K562 (cell line): ENCODE measurements around the gene GLYAT. TPM values are rescaled to one million over a fixed set of nuclear protein-coding genes. Genes with fewer than 3 reads are reported as not detected.

ENCODE experiments used
- ATAC-seq: fragments of 200-7000 bp; cut with Tn5 transposase; 3 replicates; pipeline ENCODE4 v1.9.1; 2020; ENCODE audit warnings: moderate library complexity
- BruUV-seq: library from RNA; stranded (reverse); fragments of 400-500 nt; replicated peaks from 2 replicates; lab custom pipeline; 2021; lab: Mats Ljungman, UMichigan
- CTCF ChIA-PET: fragments of 300-600 bp; formaldehyde crosslinking; extraction: SDS; loops from one replicate; lab custom pipeline; 2021; ENCODE audit warnings: low intra/inter-chr PET ratio; lab: Yijun Ruan, JAX
- POLR2A ChIA-PET: fragments of 300-600, 350-650 bp; sonication (Branson Sonifier 250); formaldehyde crosslinking; extraction: SDS; loops from one replicate; lab custom pipeline; 2021; ENCODE audit warnings: antibody characterized with exemption, inconsistent platforms; lab: Yijun Ruan, JAX
- DNase-seq, 4 experiments: peaks; one replicate each; pipeline versions ENCODE4 v3.0.0 to v3.0.0-alpha.2; 2011 to 2018; ENCODE audit warnings: low spot score in 3 of 4, mixed read lengths in 3 of 4; ENCODE audit errors: extremely low read depth in 1 of 4
- FAIRE-seq: peaks from 2 replicates; lab custom pipeline; 2011; peaks lifted over from hg19 to GRCh38; lab: Jason Lieb, UNC
- H2AFZ ChIP-seq: 2 replicates; pipeline ENCODE4 v1.6.0; 2011; ENCODE audit warnings: low read depth, low read length, control low read depth, inconsistent platforms
- H3K27ac ChIP-seq: fragments of 200-600 bp; 3 replicates; pipeline ENCODE4 v1.8.0; 2011; ENCODE audit warnings: low read depth, mild to moderate bottlenecking, control low read depth, inconsistent platforms, low read length, moderate library complexity, mixed read lengths; ENCODE audit errors: extremely low read depth
- H3K27me3 ChIP-seq, 2 experiments: fragments of 300-600 bp in 1 of 2; 2 replicates in 1 of 2; 3 replicates in 1 of 2; pipeline versions ENCODE4 v1.6.0 to v1.8.0; 2011; ENCODE audit warnings: inconsistent platforms in 2 of 2, low read length in 2 of 2, mild to moderate bottlenecking in 1 of 2, mixed read lengths in 1 of 2, moderate library complexity in 1 of 2; ENCODE audit not compliant: control insufficient read depth in 2 of 2, insufficient read depth in 2 of 2
- H3K36me3 ChIP-seq: fragments of 300-600 bp; 3 replicates; pipeline ENCODE4 v1.8.0; 2011; ENCODE audit warnings: mild to moderate bottlenecking, low read length, inconsistent platforms; ENCODE audit not compliant: control insufficient read depth, insufficient read depth
- H3K4me1 ChIP-seq, 2 experiments: fragments of 200-600 bp in 1 of 2; replicated peaks in 1 of 2; 2 replicates in 1 of 2; 3 replicates in 1 of 2; pipeline versions ENCODE4 v1.5.1 to v1.8.0; 2011; ENCODE audit warnings: inconsistent platforms in 2 of 2, low read length in 2 of 2, mild to moderate bottlenecking in 1 of 2, mixed read lengths in 1 of 2, moderate library complexity in 1 of 2; ENCODE audit not compliant: control insufficient read depth in 2 of 2, insufficient read depth in 2 of 2
- H3K4me2 ChIP-seq: 2 replicates; pipeline ENCODE4 v1.6.1; 2011; ENCODE audit warnings: low read length, control low read depth, inconsistent platforms, mixed read lengths; ENCODE audit not compliant: insufficient read depth
- H3K4me3 ChIP-seq: fragments of 200-600 bp; sonication (generic), shearing (Covaris generic); 2 replicates; pipeline ENCODE4 v1.5.1; 2016; ENCODE audit warnings: control low read depth, inconsistent platforms
- H3K79me2 ChIP-seq: fragments of 200-600 bp; 3 replicates; pipeline ENCODE4 v1.8.0; 2011; ENCODE audit warnings: low read length, inconsistent platforms; ENCODE audit not compliant: control insufficient read depth, insufficient read depth
- H3K9ac ChIP-seq, 2 experiments: 2 replicates each; pipeline versions ENCODE4 v1.6.0 to v1.6.1; 2011; ENCODE audit warnings: low read depth in 2 of 2, low read length in 2 of 2, control low read depth in 1 of 2, inconsistent platforms in 1 of 2, mild to moderate bottlenecking in 1 of 2, mixed read lengths in 1 of 2; ENCODE audit not compliant: insufficient read depth in 1 of 2
- H3K9me1 ChIP-seq: one replicate; pipeline ENCODE4 v1.6.0; 2011; ENCODE audit warnings: inconsistent platforms, mild to moderate bottlenecking, low read length, moderate library complexity; ENCODE audit not compliant: control insufficient read depth, insufficient read depth
- H3K9me3 ChIP-seq: replicated peaks from 2 replicates; pipeline ENCODE4 v1.5.1; 2011; ENCODE audit warnings: low read depth, low read length, inconsistent platforms; ENCODE audit not compliant: control insufficient read depth, insufficient read depth
- H4K20me1 ChIP-seq: replicated peaks from 2 replicates; pipeline ENCODE4 v1.6.1; 2011; ENCODE audit warnings: low read length, inconsistent platforms, mixed read lengths; ENCODE audit not compliant: control insufficient read depth, insufficient read depth
- CHD1 ChIP-seq: fragments of 200-600 bp; sonication (generic); IDR thresholded peaks from one replicate; pipeline ENCODE4 v1.6.1; 2012; ENCODE audit warnings: mild to moderate bottlenecking, moderate library complexity, low read length, inconsistent platforms
- CREB1 ChIP-seq, 2 experiments: sonication (generic) in 1 of 2; formaldehyde crosslinking in 1 of 2; IDR thresholded peaks; 2 replicates each; pipeline versions ENCODE4 v1.6.1 to v1.8.0; 2012 to 2022; ENCODE audit warnings: inconsistent platforms in 1 of 2, mild to moderate bottlenecking in 1 of 2, missing genetic modification reagents in 1 of 2, moderate library complexity in 1 of 2
- GATAD2B ChIP-seq: fragments of 450-650 bp; IDR thresholded peaks from 2 replicates; pipeline ENCODE4 v1.6.1; 2017; ENCODE audit warnings: mild to moderate bottlenecking, borderline replicate concordance
- POLR3A ChIP-seq: IDR thresholded peaks from 2 replicates; pipeline ENCODE4 v1.6.1; 2011; ENCODE audit warnings: borderline replicate concordance, mild to moderate bottlenecking, moderate library complexity; ENCODE audit not compliant: insufficient read length, insufficient read depth; ENCODE audit errors: extremely low read depth
- RBM14 ChIP-seq: fragments of 200-400 bp; formaldehyde crosslinking; IDR thresholded peaks from 2 replicates; pipeline ENCODE4 v1.6.1; 2018; ENCODE audit warnings: low read depth, mild to moderate bottlenecking, low read length, moderate library complexity, borderline replicate concordance; ENCODE audit not compliant: insufficient read depth
- ZNF184 ChIP-seq: sonication (generic); formaldehyde crosslinking; IDR thresholded peaks from 2 replicates; pipeline ENCODE4 v1.5.0; 2020; ENCODE audit warnings: missing genetic modification reagents
- ZNF561 ChIP-seq: fragments of 450-650 bp; formaldehyde crosslinking; conservative IDR thresholded peaks from 2 replicates; pipeline ENCODE4 v1.4.0; 2020; ENCODE audit warnings: mild to moderate bottlenecking, moderate library complexity
- ZNF584 ChIP-seq: fragments of 200-800 bp; sonication (Bioruptor generic); IDR thresholded peaks from 2 replicates; pipeline ENCODE4 v1.6.1; 2016; ENCODE audit warnings: low read depth, mild to moderate bottlenecking, missing genetic modification characterization, missing compliant biosample characterization
- ZNF586 ChIP-seq: fragments of 450-650 bp; formaldehyde crosslinking; conservative IDR thresholded peaks from 2 replicates; pipeline ENCODE4 v1.4.0; 2020; ENCODE audit warnings: mild to moderate bottlenecking, moderate library complexity
- ZNF766 ChIP-seq: fragments of 200-800 bp; sonication (Bioruptor generic); conservative IDR thresholded peaks from 2 replicates; pipeline ENCODE4 v1.6.1; 2016; ENCODE audit warnings: missing genetic modification characterization, missing compliant biosample characterization
- WGBS: fragments of 100-300 bp; shearing (Covaris generic); methylation state at CpG from one replicate; pipeline ENCODE4 v1.1.6; 2016; ENCODE audit warnings: low coverage, mixed read lengths; ENCODE audit not compliant: insufficient coverage; ENCODE audit errors: missing lambda C conversion rate; 5-methylcytosine and 5-hydroxymethylcytosine counted together
- in situ Hi-C: fragments of 300-500 bp; cut with MboI; formaldehyde crosslinking; loops from 4 replicates; pipeline ENCODE4 v1.15.0; 2018; ENCODE audit warnings: inconsistent platforms, mixed read lengths
- intact Hi-C: fragments of 100-400 bp; cut with micrococcal nuclease; formaldehyde crosslinking; loops from 2 replicates; pipeline ENCODE4 v1.14.2; 2022
- polyA plus RNA-seq, 8 experiments: library from polyadenylated mRNA; depleted of rRNA in 4 of 8; stranded (reverse) in 5 of 8; unstranded in 3 of 8; fragments of >200 nt; fragmentation: Nextera tagmentation in 2 of 8; fragmentation: Illumina TruSeq in 1 of 8; extraction: Ambion mirVana in 2 of 8; extraction: Trizol in 1 of 8; gene quantifications; 2 replicates each; pipeline versions ENCODE4 v1.2.1 to v1.2.3, GENCODE V29; 2011 to 2014; ENCODE audit warnings: inconsistent platforms in 1 of 8, missing spikeins in 1 of 8
- total RNA-seq, 7 experiments: library from RNA; depleted of rRNA in 6 of 7; stranded (reverse); fragments of >200 nt in 6 of 7; fragmentation: Illumina TruSeq in 2 of 7; extraction: Trizol in 2 of 7; gene quantifications; 2 replicates each; pipeline versions ENCODE4 v1.2.1 to v1.2.3, GENCODE V29; 2011 to 2021; ENCODE audit warnings: low replicate concordance in 1 of 7
- TF ChIP-seq, protein P1 (sequence below): sonication (generic); formaldehyde crosslinking; IDR thresholded peaks from 2 replicates; pipeline ENCODE4 v1.8.0; 2023; ENCODE audit warnings: missing genetic modification reagents, mild to moderate bottlenecking, borderline replicate concordance
- TF ChIP-seq, protein P2 (sequence below): fragments of 450-650 bp; formaldehyde crosslinking; IDR thresholded peaks from 2 replicates; pipeline ENCODE4 v1.4.0; 2020; ENCODE audit warnings: mild to moderate bottlenecking, moderate library complexity
- TF ChIP-seq, protein P3 (sequence below): fragments of 450-650 bp; formaldehyde crosslinking; conservative IDR thresholded peaks from 2 replicates; pipeline ENCODE4 v1.4.0; 2022; ENCODE audit warnings: mild to moderate bottlenecking, missing genetic modification characterization

GLYAT gene
- total and polyA plus RNA-seq, 9 of the 15 experiments (the other 6 are each of a cell fraction or from before 2014, with no cell fraction given), result not detected

DNA sequence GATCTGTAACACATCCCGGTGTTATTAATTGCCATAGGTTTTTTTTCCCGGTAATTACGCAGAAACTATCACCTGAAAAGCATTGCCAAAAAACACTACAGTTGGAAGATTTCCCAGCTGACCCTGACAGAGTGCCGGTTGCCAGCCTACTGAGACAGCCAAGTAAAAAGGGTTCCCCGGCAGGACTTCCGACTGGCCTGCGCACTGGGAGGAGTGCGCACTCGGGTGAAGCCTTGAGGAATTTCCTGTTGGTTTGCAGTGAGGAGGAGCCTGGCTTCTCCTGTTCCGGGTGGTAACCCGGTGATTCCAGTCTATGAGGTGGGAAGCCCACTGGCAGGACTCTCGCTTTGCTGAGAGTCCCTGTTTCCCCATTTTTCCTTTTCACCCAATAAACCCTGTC, 57.1 kb downstream of the GLYAT start:
- Histone ChIP-seq H2AFZ (no peak overlapping the region), H3K27ac (no peak overlapping the region), H4K20me1 (no peaks in the 10 kb centered on the region), H3K9ac (no peak overlapping the region), H3K4me3 (no peak overlapping the region), H3K4me2 (no peak overlapping the region), H3K36me3 (no peaks in the 10 kb centered on the region), H3K79me2 (no peaks in the 10 kb centered on the region), H3K9me3 (no peaks in the 10 kb centered on the region), H3K4me1 (no peaks in the 10 kb centered on the region), H3K9me1 (no peaks in the 10 kb centered on the region), H3K27me3 (0 out of 5 replicates have a peak, but pooled peaks cover 0 to 5% of the 10 kb centered on the region in 2 experiments)
- intact Hi-C loops (loop anchor here (1.0 to 2.0 kb wide), 3 partner anchors 20 to 114 kb away; no protein-coding TSS in a partner anchor), in situ Hi-C loops (loop anchor here (10.0 kb wide), 1 partner anchor 110 kb away; no protein-coding TSS in a partner anchor)
- no peak for DNase-seq
- TF ChIP-seq RBM14, result no peak
- TF ChIP-seq ZNF766 (CRISPR knock-in tag), result no peak
- no peak for TF ChIP-seq ZNF184
- TF ChIP-seq, protein P1, sequence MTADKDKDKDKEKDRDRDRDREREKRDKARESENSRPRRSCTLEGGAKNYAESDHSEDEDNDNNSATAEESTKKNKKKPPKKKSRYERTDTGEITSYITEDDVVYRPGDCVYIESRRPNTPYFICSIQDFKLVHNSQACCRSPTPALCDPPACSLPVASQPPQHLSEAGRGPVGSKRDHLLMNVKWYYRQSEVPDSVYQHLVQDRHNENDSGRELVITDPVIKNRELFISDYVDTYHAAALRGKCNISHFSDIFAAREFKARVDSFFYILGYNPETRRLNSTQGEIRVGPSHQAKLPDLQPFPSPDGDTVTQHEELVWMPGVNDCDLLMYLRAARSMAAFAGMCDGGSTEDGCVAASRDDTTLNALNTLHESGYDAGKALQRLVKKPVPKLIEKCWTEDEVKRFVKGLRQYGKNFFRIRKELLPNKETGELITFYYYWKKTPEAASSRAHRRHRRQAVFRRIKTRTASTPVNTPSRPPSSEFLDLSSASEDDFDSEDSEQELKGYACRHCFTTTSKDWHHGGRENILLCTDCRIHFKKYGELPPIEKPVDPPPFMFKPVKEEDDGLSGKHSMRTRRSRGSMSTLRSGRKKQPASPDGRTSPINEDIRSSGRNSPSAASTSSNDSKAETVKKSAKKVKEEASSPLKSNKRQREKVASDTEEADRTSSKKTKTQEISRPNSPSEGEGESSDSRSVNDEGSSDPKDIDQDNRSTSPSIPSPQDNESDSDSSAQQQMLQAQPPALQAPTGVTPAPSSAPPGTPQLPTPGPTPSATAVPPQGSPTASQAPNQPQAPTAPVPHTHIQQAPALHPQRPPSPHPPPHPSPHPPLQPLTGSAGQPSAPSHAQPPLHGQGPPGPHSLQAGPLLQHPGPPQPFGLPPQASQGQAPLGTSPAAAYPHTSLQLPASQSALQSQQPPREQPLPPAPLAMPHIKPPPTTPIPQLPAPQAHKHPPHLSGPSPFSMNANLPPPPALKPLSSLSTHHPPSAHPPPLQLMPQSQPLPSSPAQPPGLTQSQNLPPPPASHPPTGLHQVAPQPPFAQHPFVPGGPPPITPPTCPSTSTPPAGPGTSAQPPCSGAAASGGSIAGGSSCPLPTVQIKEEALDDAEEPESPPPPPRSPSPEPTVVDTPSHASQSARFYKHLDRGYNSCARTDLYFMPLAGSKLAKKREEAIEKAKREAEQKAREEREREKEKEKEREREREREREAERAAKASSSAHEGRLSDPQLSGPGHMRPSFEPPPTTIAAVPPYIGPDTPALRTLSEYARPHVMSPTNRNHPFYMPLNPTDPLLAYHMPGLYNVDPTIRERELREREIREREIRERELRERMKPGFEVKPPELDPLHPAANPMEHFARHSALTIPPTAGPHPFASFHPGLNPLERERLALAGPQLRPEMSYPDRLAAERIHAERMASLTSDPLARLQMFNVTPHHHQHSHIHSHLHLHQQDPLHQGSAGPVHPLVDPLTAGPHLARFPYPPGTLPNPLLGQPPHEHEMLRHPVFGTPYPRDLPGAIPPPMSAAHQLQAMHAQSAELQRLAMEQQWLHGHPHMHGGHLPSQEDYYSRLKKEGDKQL, result no peak
- TF ChIP-seq CREB1 (IDR thresholded peaks at IDR 0.05), result no peak
- no peak for TF ChIP-seq CREB1 (CRISPR knock-in tag; IDR thresholded peaks at IDR 0.05)
- TF ChIP-seq CHD1, result no peak
- TF ChIP-seq, protein P2, sequence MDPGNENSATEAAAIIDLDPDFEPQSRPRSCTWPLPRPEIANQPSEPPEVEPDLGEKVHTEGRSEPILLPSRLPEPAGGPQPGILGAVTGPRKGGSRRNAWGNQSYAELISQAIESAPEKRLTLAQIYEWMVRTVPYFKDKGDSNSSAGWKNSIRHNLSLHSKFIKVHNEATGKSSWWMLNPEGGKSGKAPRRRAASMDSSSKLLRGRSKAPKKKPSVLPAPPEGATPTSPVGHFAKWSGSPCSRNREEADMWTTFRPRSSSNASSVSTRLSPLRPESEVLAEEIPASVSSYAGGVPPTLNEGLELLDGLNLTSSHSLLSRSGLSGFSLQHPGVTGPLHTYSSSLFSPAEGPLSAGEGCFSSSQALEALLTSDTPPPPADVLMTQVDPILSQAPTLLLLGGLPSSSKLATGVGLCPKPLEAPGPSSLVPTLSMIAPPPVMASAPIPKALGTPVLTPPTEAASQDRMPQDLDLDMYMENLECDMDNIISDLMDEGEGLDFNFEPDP (CRISPR knock-in tag), result no peak
- TF ChIP-seq, protein P3, sequence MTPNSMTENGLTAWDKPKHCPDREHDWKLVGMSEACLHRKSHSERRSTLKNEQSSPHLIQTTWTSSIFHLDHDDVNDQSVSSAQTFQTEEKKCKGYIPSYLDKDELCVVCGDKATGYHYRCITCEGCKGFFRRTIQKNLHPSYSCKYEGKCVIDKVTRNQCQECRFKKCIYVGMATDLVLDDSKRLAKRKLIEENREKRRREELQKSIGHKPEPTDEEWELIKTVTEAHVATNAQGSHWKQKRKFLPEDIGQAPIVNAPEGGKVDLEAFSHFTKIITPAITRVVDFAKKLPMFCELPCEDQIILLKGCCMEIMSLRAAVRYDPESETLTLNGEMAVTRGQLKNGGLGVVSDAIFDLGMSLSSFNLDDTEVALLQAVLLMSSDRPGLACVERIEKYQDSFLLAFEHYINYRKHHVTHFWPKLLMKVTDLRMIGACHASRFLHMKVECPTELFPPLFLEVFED (CRISPR knock-in tag), result no peak
- TF ChIP-seq ZNF586 (CRISPR knock-in tag), result no peak
- no peak for TF ChIP-seq ZNF584 (CRISPR knock-in tag)
- TF ChIP-seq GATAD2B, result no peak
- no peak for TF ChIP-seq ZNF561 (CRISPR knock-in tag)
- TF ChIP-seq POLR3A, result no peak
- FAIRE-seq, result no peak
- 46% methylated on average over 9 of the region's 12 CpGs for WGBS
- no TSS peak for BruUV-seq
- ChIA-PET POLR2A (no interaction called here), CTCF (no interaction called here)
- ATAC-seq, result no peak
